ENCODE results near the gene DNA2.
A peak's percentile ranks its signal among the peaks of the same experiment; 100 is the strongest.

The DNA2 gene

DNA sequence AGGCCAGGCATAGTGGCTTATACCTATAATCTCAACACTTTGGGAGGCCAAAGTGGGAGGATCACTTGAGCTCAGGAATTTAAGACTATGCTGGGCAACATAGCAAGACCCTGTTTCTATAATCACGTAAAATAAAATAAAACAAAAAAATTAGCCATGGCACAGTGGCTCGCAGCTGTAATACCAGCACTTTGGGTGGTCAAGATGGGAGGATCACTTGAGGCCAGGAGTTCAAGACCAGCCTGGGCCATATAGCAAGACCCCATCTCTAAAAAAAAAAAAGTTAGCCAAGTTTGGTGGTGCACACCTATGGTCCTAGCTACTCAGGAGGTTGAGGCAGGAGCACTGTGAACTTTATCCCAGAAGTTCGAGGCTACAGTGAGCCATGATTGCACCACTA, 30.9 kb downstream of the DNA2 start:
- DNase-seq = no peak

DNA sequence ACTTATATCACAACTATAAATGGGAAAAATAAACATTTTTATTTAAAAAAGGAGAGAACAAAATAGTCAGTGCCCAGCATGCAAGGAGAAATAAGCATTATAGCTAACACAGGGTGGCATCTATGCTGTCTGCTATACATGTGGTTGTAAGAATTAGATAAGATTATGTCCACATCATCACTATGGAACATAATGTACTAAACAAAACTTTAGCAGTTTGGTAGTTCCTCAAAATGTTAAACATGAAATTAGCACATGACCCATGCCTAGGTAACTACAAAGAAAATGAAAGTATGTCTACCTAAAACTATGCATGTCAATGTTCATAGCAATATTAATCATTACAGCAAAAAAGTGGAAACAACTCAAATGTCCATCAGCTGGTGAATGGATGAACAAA, 36.0 kb downstream of the DNA2 start:
- no peak for DNase-seq

DNA sequence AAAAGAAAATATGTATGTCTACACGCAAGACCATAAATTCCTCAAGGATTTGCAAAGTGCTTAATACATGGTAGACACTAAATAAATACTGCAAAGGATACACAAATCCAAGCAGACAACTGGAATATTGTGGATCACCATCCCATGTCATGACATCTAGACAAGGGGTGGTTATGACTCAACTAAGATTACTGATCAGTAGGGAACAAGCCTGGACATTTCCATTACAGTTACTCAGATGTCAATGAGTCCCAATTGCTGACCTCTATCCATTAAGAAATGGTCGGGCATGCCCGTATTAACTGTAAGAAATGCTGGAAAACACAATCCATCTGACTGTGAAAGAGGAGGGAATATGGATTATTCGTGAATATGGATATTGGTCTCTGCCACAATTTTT, 37.1 kb downstream of the DNA2 start:
- DNase-seq = no peak

DNA sequence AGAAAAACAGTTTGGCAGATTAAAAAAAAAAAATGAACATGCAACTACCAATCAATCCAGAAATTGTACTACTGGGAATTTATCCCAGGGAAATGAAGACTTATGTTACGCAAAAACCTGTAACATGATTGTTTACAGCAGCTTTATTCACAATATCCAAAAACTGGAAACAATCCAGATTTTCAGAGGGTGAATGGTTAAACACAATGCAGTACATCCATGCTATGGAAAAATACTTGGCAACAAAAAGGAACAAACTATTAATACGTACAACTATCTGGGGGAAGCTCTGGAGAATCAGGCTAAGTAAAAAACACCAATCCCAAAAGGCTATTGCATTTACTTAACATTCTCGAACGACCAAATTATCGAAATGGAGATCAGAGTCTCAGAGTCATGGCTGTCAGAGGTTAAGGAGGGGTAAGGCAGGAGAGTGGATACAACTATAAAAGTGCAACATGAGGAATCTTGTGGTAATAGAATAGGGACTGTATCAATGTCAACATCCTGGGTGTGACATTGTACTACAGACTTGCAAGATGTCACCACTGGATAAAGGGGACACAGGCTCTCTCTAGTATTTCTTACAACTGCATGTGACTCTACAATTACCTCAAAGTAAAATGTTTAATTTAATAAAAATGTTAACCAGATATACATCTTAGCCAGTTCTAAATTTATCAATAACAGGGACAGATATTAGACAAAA, 43.2 kb downstream of the DNA2 start:
- DNase-seq = no peak

DNA sequence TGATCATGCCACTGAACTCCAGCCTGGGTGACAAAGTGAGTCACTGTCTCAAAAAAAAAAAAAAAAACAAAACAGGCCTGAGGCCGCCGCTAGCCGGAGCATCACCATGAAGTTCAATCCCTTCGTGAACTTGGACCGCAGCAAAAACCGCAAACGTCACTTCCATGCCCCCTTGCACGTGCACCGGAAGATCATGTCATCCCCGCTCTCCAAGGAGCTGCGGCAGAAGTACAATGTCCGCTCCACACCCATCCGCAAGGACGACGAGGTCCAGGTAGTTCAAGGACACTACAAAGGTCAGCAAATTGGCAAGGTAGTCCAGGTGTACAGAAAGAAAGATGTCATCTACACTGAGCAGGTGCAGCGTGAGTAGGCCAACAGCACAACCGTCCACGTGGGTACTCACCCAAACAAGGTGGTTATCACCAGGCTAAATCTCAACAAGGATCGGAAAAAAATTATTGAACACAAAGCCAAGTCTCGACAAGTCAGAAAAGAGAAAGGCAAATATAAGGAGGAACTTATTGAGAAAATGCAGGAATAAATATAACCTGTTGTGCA, 47.2 kb downstream of the DNA2 start:
- DNase-seq = no peak

GRCh38 chr10:68423522-68423921, 48.3 kb downstream of the DNA2 start:
- peak; percentile 13 for DNase-seq

DNA sequence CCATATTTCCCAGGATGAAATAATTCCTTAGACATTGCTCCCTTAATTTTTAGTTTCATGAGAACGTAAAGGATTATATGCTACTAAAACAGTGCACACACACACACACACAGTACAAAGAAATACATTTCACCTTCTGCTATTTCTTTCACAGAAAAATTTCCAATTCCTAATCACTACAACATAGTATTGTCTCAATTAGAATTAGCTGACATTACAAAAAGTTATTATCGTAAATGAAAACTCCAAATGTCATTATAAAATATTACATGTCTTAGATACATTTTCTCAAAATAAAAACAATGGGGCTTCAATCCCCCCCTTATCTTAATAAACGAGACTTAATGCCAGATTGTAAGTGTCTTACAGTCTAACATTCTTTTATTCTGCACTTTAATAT, 52.4 kb downstream of the DNA2 start:
- no peak for DNase-seq

DNA sequence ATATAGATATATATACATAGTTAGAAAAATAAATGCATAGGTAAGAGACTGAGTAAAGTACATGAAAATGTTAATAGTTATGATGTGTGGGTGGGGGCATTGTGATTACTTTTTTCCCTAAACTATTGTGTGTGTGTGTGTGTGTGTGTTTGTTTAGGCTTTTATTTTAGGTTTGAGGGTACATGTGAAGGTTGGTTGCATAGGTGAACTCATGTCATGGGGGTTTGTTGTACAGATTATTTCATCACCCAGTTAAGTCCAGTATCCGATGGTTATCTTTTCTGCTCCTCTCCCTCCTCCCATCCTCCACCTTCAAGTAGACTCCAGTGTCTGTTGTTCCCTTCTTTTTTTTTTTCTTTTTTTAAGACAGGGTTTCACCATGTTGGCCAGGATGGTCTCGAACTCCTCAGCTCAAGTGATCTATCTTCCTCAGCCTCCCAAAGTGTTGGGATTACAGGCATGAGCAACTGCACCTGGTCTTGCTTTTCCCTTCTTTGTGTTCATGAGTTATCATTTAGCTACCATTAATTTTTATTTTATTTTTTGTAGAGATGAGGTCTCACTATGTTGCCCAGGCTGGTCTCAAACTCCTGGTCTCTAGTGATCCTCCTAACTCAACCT, 62.8 kb downstream of the DNA2 start:
- no peak for DNase-seq

DNA sequence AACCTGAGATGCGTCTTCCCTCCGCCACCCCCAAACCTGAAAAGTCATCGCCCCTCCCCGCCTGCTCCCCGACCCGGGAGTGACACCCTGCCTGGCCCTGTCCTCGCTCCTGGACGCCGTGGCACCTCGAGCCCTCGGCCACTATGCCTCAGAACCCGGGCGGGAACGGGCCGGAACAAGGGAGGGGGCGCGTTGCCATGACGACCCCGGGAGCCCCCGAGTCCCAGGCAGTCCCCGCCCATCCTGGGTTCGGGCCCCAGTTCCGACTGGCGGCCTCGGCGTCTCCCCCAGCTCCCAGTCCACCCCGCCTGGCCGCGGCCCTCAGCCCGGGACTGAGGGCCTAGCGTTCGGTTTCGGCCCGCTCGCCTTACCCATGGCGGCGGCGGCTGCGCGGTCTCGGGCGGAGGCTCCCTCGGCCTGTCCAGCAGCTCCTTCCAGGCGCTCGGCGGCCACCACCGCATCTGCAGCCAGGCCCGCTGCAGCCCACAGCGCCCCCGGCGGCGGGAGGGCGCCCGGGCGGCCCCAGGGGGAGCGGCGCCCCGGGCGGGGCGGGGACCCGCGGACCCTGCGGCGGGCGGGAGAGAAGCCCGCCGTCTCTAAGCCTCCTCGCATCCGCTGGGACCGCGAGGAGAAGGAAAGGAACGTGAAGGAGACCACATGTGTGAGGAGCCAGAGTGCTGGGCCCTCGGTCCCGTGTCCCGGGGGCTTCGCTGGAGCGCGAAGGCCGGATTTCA, 64.8 kb downstream of the DNA2 start, which contains the start of gene RUFY2:
Gene RUFY2, minus strand, starts transcription at position 463 of the 734 bp plus-strand sequence. Its CDS starts 88 bp downstream, at position 375.
- DNase-seq = peak; percentile 61

GRCh38 chr10:68406111-68406814, 65.5 kb downstream of the DNA2 start:
- peak; percentile 23 for DNase-seq

DNA sequence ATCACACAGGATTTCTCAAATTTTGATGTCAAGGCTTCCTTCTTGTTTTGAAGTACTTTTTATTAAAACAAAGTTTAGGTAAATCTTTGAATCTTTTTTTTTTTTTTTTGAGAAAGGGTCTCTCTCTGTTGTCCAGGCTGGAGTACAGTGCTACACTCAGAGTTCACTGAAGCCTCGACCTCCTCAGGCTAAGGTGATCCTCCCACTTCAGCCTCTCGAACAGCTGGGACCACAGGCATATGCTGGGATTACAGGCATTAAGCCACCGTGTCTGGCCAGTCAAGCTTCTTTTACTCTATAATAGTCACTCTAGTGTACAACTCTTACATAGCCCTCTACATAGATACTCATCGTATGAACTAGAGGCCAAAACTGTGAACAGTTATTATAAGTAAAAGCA, 68.1 kb downstream of the DNA2 start:
- no peak for DNase-seq

DNA sequence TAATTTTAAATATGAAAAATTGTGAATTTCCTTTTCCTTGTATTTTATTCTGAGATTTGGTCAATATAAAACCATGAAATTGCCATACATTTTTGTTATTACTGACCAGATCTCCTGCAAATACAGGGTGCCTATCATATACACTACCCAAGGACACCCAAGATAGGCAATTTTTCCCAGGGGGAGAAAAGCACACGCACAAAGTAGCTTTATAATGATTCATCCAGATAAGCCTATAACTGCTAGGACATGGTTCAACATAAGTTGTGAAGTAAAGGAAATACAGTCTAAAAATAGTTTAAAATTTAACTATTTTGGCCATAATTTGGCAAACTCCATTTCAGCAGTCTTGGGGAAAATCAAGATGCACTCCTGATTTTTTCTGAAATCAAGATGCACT, 69.5 kb downstream of the DNA2 start:
- DNase-seq = no peak

GRCh38 chr10:68397005-68397404, 74.8 kb downstream of the DNA2 start:
- DNase-seq = no peak

DNA sequence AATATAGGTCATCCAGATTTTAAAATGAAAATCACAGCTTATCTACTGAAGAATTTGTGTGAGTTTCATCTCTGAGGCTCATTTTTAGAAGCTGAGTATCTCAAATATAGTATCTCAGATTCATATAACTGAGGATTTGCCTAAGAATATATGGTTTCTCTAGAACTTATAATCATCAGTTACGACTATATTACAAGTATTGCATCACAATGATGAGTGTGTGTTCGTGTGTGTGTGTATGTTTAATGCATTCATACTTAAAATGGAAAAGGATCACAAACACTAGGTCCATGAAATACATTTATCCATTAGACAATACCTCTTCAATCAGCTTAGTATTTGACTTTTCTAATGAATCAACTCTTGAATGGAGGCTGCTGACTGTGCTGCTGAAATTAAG, 86.0 kb downstream of the DNA2 start:
- DNase-seq = no peak

DNA sequence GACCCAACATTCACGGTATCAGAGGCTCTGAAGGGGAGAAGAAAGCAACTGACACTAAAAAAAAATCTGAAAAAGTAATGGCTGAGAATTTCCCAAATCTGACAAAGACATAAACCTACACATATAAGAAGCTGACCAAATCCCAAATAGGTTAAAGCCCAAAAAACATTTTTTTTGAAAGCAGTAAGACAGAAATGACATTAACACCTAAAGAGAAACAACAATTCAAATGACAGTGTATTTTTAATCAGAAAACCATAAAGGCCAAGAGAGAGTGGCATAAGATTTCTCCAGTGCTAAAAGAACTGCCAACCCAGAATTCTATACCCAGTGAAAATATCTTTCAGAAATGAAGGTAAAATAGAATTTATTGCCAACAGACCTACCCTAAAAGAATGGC, 100.2 kb downstream of the DNA2 start:
- no peak for DNase-seq

DNA sequence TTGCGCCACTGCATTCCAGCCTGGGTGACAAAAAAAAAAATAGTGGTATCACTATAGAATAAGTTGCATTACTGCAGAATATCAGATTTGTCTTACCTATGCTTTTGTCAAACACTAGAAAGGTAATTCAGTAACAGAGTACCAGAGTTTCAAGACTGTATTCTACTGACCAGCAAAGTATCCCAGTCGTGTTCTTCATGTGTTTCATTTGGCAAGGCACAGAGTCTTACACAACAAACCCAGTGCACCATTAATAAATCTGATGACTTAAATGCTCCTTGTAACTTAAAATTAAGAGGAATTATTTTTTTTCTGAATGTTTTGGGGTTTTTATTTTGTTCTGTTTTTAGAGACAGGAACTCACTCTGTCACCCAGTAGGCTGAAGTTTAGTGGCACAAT, 104.7 kb downstream of the DNA2 start:
- DNase-seq = no peak

GRCh38 chr10:68366600-68366999, 105.2 kb downstream of the DNA2 start:
- no peak for DNase-seq

DNA sequence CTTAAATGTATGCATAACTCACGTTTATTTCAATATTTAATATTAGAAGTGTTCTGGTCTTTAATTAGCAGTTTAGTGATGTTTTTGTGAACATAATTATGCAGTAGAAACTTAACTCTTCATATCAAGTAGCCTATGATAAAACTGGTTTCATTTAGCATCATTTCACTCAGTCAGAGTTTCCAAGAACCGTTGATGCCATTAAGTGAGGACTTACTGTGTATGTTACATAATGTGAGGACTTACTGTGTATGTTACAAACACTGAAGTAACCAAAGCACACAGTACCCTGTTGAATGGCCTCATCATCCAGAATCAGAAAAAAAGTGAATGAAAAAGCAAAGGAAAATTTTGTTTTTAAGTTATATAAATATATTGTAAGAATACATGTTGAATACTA, 106.2 kb downstream of the DNA2 start:
- DNase-seq = no peak

GRCh38 chr10:68364101-68364886, 107.5 kb downstream of the DNA2 start:
- no peak for DNase-seq

Data from effector CD8-positive, alpha-beta T cell (primary cell).